ENCODE results near the gene MPDZ. TPM values are rescaled to one million over a fixed set of nuclear protein-coding genes. Genes with fewer than 3 reads are reported as not detected.

The MPDZ gene
- total and polyA plus RNA-seq, 4 donors, result 19.3 to 113 (median 62.8) TPM

DNA sequence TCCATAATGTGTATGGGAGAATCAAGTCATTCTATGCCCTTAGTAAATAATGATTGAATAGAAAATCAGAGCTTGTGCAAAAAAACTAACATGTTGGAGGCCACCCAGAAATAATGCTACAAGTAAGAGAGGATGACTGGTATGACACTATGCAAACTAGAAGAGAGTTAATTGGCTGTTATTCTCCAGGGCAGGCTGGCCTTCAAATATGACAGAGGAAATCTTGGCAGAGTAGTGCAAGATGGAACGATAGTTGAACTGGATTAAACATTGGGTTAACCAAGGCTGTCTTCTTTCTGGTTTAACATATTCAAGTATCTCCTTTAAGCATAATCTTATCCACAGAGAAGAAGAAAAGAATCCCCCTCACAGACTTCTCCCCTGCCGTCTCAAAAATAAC lies 196.1 kb downstream of the MPDZ start:
- 28 to 31% methylated on average over 2 of the region's 2 CpGs for WGBS, 2 donors
- Histone ChIP-seq H3K9me3 (ENCODE audit: control insufficient read depth, low read length) (no peaks in the 10 kb centered on the region), H3K27ac (ENCODE audit: low read depth in 1 of 2, low read length in 2 of 2) (no peak overlapping the region), H3K27me3 (ENCODE audit: control insufficient read depth in 1 of 2, insufficient read depth in 2 of 2, low read length in 1 of 2) (no peaks in the 10 kb centered on the region), H3K4me3 (ENCODE audit: low read length in 2 of 2) (no peak overlapping the region), H3K36me3 (ENCODE audit: control insufficient read depth in 1 of 2, insufficient read depth in 2 of 2, low read length in 1 of 2) (no peaks in the 10 kb centered on the region), H3K4me1 (ENCODE audit: control insufficient read depth in 1 of 2, insufficient read depth in 2 of 2, low read length in 2 of 2) (no peaks in the 10 kb centered on the region)
- DNase-seq, result no peak
- ATAC-seq (ENCODE audit: low FRiP score), result no peak
- intact Hi-C loops (cut with DNase I), result loop anchor here in 1 of 2 donors (10.0 kb wide), 1 partner anchor 369 kb away; no protein-coding TSS in a partner anchor

DNA sequence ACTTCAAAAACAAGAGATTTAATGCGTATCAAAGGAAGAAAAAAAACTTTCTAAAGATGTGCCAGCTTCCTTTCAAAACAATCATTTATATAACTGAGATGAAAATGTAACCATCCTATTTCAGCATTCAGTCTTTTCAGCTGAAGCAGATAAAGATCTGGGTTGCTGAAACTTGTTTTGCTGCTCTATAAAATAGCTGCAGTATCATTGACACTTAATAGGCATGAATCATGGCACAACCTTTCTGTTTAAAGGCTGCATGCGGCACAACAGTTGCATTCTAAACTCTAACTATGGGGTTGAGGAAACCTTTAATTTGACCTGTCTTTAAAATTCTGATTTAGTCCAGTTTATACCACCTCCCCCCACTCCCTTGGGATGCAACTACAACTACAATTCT lies 196.7 kb downstream of the MPDZ start:
- Histone ChIP-seq H3K27me3 (ENCODE audit: control insufficient read depth in 1 of 2, insufficient read depth in 2 of 2, low read length in 1 of 2) (no peaks in the 10 kb centered on the region), H3K4me3 (ENCODE audit: low read length in 2 of 2) (no peak overlapping the region), H3K4me1 (ENCODE audit: control insufficient read depth in 1 of 2, insufficient read depth in 2 of 2, low read length in 2 of 2) (no peaks in the 10 kb centered on the region), H3K9me3 (ENCODE audit: control insufficient read depth, low read length) (no peaks in the 10 kb centered on the region), H3K36me3 (ENCODE audit: control insufficient read depth in 1 of 2, insufficient read depth in 2 of 2, low read length in 1 of 2) (no peaks in the 10 kb centered on the region), H3K27ac (ENCODE audit: low read depth in 1 of 2, low read length in 2 of 2) (no peak overlapping the region)
- ATAC-seq (ENCODE audit: low FRiP score) (no peak), DNase-seq (no peak)
- WGBS, 2 donors, result 88 to 95% methylated on average over 2 of the region's 2 CpGs
- intact Hi-C loops (cut with DNase I), result loop anchor here in 1 of 2 donors (10.0 kb wide), 1 partner anchor 368 kb away; no protein-coding TSS in a partner anchor

DNA sequence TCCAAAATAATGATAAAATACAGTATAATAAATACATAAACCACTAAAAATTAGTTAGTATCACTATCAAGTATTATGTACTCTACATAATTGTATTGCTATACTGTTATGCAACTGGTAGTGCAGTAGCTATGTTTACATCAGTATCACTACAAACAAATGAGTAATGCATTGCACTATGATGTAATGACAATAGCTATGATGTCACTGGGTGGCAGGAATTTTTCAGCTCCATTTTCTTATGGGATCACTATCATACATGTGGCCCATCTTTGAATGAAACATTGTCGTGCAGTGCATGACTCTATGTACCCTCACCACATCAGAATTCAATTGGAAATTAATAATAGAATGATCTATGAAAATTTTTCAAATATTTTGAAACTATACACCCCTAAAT lies 201.3 kb downstream of the MPDZ start:
- H3K27me3 ChIP-seq (ENCODE audit: control insufficient read depth in 1 of 2, insufficient read depth in 2 of 2, low read length in 1 of 2), result peaks cover 0 to 2% of the 10 kb centered on the region in 2 donors
- no peaks in the 10 kb centered on the region for H3K4me1 ChIP-seq (ENCODE audit: control insufficient read depth in 1 of 2, insufficient read depth in 2 of 2, low read length in 2 of 2)
- no peak for ATAC-seq (ENCODE audit: low FRiP score)
- WGBS, 2 donors, result 87 to 98% methylated on average over 1 of the region's 1 CpG
- H3K27ac ChIP-seq (ENCODE audit: low read depth in 1 of 2, low read length in 2 of 2), result no peak overlapping the region
- H3K36me3 ChIP-seq (ENCODE audit: control insufficient read depth in 1 of 2, insufficient read depth in 2 of 2, low read length in 1 of 2), result no peaks in the 10 kb centered on the region
- intact Hi-C loops (cut with DNase I), result no loop called here
- no peak overlapping the region for H3K4me3 ChIP-seq (ENCODE audit: low read length in 2 of 2)
- H3K9me3 ChIP-seq (ENCODE audit: control insufficient read depth, low read length), result no peaks in the 10 kb centered on the region
- no peak for DNase-seq

DNA sequence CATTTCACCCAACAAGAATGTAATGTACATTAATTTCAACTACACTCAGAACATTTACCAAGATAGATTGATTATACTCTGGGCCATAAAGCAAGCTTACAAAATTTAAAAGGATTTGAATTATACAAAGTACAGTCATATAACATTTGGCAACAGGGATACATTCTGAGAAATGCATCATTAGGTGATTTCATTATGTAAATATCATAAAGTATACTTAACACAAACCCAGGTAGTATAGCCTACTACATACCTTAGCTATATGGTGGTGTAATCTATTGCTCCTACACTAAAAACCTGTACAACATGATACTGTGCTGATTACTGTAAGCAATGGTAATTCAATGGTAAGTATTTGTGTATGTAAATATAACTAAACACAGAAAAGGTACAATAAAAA lies 202.9 kb downstream of the MPDZ start:
- intact Hi-C loops (cut with DNase I), result no loop called here
- H3K36me3 ChIP-seq (ENCODE audit: control insufficient read depth in 1 of 2, insufficient read depth in 2 of 2, low read length in 1 of 2), result no peaks in the 10 kb centered on the region
- no peaks in the 10 kb centered on the region for H3K4me1 ChIP-seq (ENCODE audit: control insufficient read depth in 1 of 2, insufficient read depth in 2 of 2, low read length in 2 of 2)
- no peaks in the 10 kb centered on the region for H3K9me3 ChIP-seq (ENCODE audit: control insufficient read depth, low read length)
- H3K4me3 ChIP-seq (ENCODE audit: low read length in 2 of 2), result no peak overlapping the region
- no peak for ATAC-seq (ENCODE audit: low FRiP score)
- peaks cover 0 to 2% of the 10 kb centered on the region in 2 donors for H3K27me3 ChIP-seq (ENCODE audit: control insufficient read depth in 1 of 2, insufficient read depth in 2 of 2, low read length in 1 of 2)
- no peak for DNase-seq
- no peak overlapping the region for H3K27ac ChIP-seq (ENCODE audit: low read depth in 1 of 2, low read length in 2 of 2)

DNA sequence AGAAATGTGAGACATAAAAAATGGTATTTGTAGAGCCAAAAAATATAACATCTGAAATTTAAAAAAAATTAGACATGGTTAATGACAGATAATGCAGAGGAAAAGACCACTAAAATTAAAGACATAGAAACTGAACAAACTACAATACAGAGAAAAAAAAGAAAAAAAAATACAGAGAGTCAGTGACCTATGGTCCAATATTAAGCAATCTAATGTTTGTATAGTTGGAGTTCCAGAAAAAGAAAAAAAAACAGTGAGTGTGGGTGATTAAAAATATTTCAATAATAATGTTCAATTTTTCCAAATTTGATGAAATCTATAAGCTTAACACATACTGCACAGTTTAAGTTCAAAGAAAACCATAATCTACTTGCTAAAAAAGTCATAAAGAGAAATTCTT lies 207.6 kb downstream of the MPDZ start:
- intact Hi-C loops (cut with DNase I), result no loop called here
- no peaks in the 10 kb centered on the region for H3K36me3 ChIP-seq (ENCODE audit: control insufficient read depth in 1 of 2, insufficient read depth in 2 of 2, low read length in 1 of 2)
- no peaks in the 10 kb centered on the region for H3K9me3 ChIP-seq (ENCODE audit: control insufficient read depth, low read length)
- no peak for DNase-seq
- no peak overlapping the region for H3K27ac ChIP-seq (ENCODE audit: low read depth in 1 of 2, low read length in 2 of 2)
- no peaks in the 10 kb centered on the region for H3K4me1 ChIP-seq (ENCODE audit: control insufficient read depth in 1 of 2, insufficient read depth in 2 of 2, low read length in 2 of 2)
- no peak overlapping the region for H3K4me3 ChIP-seq (ENCODE audit: low read length in 2 of 2)
- peaks cover 0 to 2% of the 10 kb centered on the region in 2 donors for H3K27me3 ChIP-seq (ENCODE audit: control insufficient read depth in 1 of 2, insufficient read depth in 2 of 2, low read length in 1 of 2)
- no peak for ATAC-seq (ENCODE audit: low FRiP score)

DNA sequence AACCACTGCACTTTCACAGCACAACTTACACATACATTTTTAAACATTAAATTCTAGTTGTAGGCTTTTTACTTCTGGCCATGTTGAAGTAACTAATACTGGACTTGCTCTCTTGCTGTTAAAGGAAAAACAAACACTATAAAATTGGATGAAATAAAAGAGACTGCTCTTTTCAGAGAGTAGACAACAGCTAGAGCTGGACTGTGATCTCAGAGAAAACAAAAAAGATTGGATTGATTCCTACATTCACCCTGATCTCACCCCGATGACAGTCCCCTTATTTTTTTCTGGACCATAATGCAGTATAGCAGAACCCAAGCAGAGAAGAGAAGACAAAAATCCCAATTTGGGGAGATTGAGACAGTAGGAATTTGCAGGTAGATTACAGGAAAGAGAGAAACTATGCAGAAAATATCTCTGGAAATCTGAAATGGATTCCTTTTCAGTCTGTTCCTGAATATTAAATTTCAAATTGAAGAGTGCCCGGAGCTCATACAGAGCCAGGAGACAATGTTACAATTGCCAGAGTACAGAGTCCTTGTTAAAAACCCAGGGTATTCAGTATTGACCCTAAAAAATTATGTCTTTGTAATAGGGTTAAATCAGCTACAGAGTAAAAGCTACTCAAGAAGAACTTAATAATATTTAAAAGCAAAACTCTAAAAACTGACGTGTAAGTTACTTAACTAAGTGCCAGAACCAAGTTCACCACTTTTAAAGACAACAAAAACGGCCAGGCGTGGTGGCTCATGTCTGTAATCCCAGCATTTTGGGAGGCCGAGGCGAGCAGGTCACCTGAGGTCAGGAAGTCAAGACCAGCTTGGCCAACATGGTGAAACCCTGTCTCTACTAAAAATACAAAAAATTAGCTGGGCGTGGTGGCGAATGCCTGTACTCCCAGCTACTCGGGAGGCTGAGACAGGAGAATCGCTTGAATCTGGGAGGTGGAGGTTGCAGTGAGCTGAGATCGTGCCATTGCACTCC lies 208.6 kb downstream of the MPDZ start:
- ATAC-seq (ENCODE audit: low FRiP score) (no peak), DNase-seq (no peak)
- Histone ChIP-seq H3K4me3 (ENCODE audit: low read length in 2 of 2) (no peak overlapping the region), H3K36me3 (ENCODE audit: control insufficient read depth in 1 of 2, insufficient read depth in 2 of 2, low read length in 1 of 2) (no peaks in the 10 kb centered on the region), H3K4me1 (ENCODE audit: control insufficient read depth in 1 of 2, insufficient read depth in 2 of 2, low read length in 2 of 2) (no peaks in the 10 kb centered on the region), H3K27ac (ENCODE audit: low read depth in 1 of 2, low read length in 2 of 2) (no peak overlapping the region), H3K9me3 (ENCODE audit: control insufficient read depth, low read length) (no peaks in the 10 kb centered on the region), H3K27me3 (ENCODE audit: control insufficient read depth in 1 of 2, insufficient read depth in 2 of 2, low read length in 1 of 2) (peaks cover 0 to 2% of the 10 kb centered on the region in 2 donors)
- intact Hi-C loops (cut with DNase I), result no loop called here
- 88 to 90% methylated on average over 12 of the region's 12 CpGs for WGBS, 2 donors

DNA sequence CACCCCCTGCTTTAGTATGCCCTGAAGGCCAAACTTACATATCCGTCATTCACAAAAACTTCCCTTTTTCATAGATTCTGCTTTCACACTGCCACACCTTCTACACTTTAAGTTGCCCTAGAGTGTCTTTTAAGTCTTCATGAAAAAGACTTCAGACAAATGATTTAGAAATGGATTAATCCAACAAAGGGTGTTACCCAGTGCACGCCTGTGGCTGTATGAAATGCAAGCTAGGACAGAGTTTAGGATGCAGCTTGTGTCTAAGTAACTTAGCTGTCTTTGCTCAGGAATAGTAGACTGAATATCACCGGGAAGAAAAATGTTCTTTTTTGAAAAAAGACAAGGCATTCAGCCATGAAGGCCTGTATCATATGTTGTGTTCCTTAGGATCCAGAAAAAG lies 210.0 kb downstream of the MPDZ start:
- 86% methylated on average over 3 of the region's 3 CpGs for WGBS, 2 donors
- Histone ChIP-seq H3K9me3 (ENCODE audit: control insufficient read depth, low read length) (no peaks in the 10 kb centered on the region), H3K4me1 (ENCODE audit: control insufficient read depth in 1 of 2, insufficient read depth in 2 of 2, low read length in 2 of 2) (no peaks in the 10 kb centered on the region), H3K4me3 (ENCODE audit: low read length in 2 of 2) (no peak overlapping the region), H3K36me3 (ENCODE audit: control insufficient read depth in 1 of 2, insufficient read depth in 2 of 2, low read length in 1 of 2) (no peaks in the 10 kb centered on the region), H3K27me3 (ENCODE audit: control insufficient read depth in 1 of 2, insufficient read depth in 2 of 2, low read length in 1 of 2) (peaks cover 0 to 1% of the 10 kb centered on the region in 2 donors), H3K27ac (ENCODE audit: low read depth in 1 of 2, low read length in 2 of 2) (no peak overlapping the region)
- intact Hi-C loops (cut with DNase I), result no loop called here
- ATAC-seq (ENCODE audit: low FRiP score), result no peak
- DNase-seq, result no peak

DNA sequence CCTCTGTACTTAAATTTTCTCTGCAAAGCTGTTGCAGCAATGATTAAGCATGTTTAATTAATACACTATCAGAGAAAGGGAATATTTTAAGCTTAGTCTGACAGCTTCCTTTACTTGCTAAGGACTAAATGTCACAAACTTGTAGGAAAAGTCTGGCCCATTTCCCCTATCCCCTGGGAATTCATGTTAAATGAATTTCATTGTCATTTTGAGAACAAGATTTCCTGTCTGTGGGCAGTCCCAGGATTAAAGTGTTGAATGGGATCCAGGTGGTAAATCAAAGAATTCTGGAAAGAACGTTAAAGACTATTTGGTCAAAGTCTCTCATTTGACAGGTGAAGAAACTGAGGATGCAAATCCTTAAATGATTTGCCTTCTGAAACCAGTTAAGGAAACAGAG lies 214.8 kb downstream of the MPDZ start:
- H3K4me1 ChIP-seq (ENCODE audit: control insufficient read depth in 1 of 2, insufficient read depth in 2 of 2, low read length in 2 of 2), result no peaks in the 10 kb centered on the region
- H3K9me3 ChIP-seq (ENCODE audit: control insufficient read depth, low read length), result no peaks in the 10 kb centered on the region
- no peaks in the 10 kb centered on the region for H3K36me3 ChIP-seq (ENCODE audit: control insufficient read depth in 1 of 2, insufficient read depth in 2 of 2, low read length in 1 of 2)
- peaks cover 0 to 5% of the 10 kb centered on the region in 2 donors for H3K27me3 ChIP-seq (ENCODE audit: control insufficient read depth in 1 of 2, insufficient read depth in 2 of 2, low read length in 1 of 2)
- no peak overlapping the region for H3K4me3 ChIP-seq (ENCODE audit: low read length in 2 of 2)
- WGBS, 2 donors, result 25 to 36% methylated on average over 1 of the region's 1 CpG
- intact Hi-C loops (cut with DNase I), result no loop called here
- no peak for ATAC-seq (ENCODE audit: low FRiP score)
- no peak overlapping the region for H3K27ac ChIP-seq (ENCODE audit: low read depth in 1 of 2, low read length in 2 of 2)
- no peak for DNase-seq

DNA sequence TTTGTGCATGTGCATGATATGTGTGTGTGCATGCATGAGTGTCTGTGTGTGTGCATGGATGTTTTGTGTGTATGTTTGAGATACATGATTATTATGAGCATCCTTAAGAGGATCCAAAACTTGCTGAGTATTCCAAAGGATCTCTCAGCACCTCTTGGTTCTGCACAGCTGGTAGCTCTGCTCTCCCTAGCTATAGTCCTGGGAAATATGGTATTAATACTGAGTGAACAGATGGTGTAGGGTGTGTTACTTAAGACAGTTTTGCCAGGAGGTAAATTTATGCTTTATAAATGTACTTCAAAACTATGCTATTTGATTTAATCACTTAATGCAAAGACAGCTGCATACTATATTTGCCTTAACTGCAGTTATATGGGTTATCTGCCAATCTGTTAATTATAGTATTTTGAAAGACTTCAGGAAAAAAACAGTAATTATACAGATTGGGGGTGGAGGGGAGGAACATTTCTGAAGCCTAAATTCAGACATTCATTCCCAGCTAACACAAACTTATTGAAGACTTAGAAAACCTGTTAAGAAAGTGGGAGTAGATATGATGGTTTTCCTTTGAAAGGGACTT lies 215.5 kb downstream of the MPDZ start:
- ATAC-seq (ENCODE audit: low FRiP score), result no peak
- intact Hi-C loops (cut with DNase I), result no loop called here
- no peak for DNase-seq

More for the DNA sequence above, 215.5 kb downstream of the MPDZ start:
- Histone ChIP-seq H3K4me1 (ENCODE audit: control insufficient read depth in 1 of 2, insufficient read depth in 2 of 2, low read length in 2 of 2) (no peaks in the 10 kb centered on the region), H3K9me3 (ENCODE audit: control insufficient read depth, low read length) (no peaks in the 10 kb centered on the region), H3K36me3 (ENCODE audit: control insufficient read depth in 1 of 2, insufficient read depth in 2 of 2, low read length in 1 of 2) (no peaks in the 10 kb centered on the region), H3K27me3 (ENCODE audit: control insufficient read depth in 1 of 2, insufficient read depth in 2 of 2, low read length in 1 of 2) (peaks cover 0 to 5% of the 10 kb centered on the region in 2 donors), H3K27ac (ENCODE audit: low read depth in 1 of 2, low read length in 2 of 2) (no peak overlapping the region), H3K4me3 (ENCODE audit: low read length in 2 of 2) (no peak overlapping the region)

Measured in aorta (tissue), 5 donors.